ENCODE measurements around the gene ZDHHC3. TPM values are rescaled to one million over a fixed set of nuclear protein-coding genes. Genes with fewer than 3 reads are reported as not detected.

ZDHHC3 gene
- total and polyA plus RNA-seq, 4 experiments from 2014 or later: 35.4 to 41.9 (median 38.1) TPM

GRCh38 chr3:44948239-44948638 is 27.7 kb downstream of the ZDHHC3 start:
- H3K9me3 ChIP-seq (ENCODE audit: control insufficient read depth in 1 of 2, low read length in 2 of 2): no peaks in the 10 kb centered on the region
- Mint-ChIP-seq H3K27ac (no peak overlapping the region), H3K9me3 (no peaks in the 10 kb centered on the region), H3K4me3 (no peak overlapping the region), H3K36me3 (peaks cover 16 to 37% of the 10 kb centered on the region in 2 donors), H3K4me1 (peaks cover 3 to 18% (median 11%) of the 10 kb centered on the region in 4 donors), H3K27me3 (no peaks in the 10 kb centered on the region)
- ChIA-PET POLR2A (ENCODE audit: partially characterized antibody) (no interaction called here), CTCF (ENCODE audit: partially characterized antibody) (no interaction called here)
- intact Hi-C loops (cut with micrococcal nuclease): no loop called here
- no peak overlapping the region for H3K4me3 ChIP-seq (ENCODE audit: low read length in 2 of 2)
- no peak for DNase-seq
- no peak overlapping the region for H3K27ac ChIP-seq (ENCODE audit: low read depth, low read length)
- peaks cover 4% of the 10 kb centered on the region for H3K36me3 ChIP-seq (ENCODE audit: insufficient read depth, low read length)
- no peaks in the 10 kb centered on the region for H3K4me1 ChIP-seq (ENCODE audit: insufficient read depth, low read length)
- H3K27me3 ChIP-seq (ENCODE audit: insufficient read depth, low read length): no peaks in the 10 kb centered on the region

GRCh38 chr3:44942202-44942921 is 33.6 kb downstream of the ZDHHC3 start:
- no peak overlapping the region for H3K27ac Mint-ChIP-seq
- Histone ChIP-seq H3K9me3 (ENCODE audit: control insufficient read depth in 1 of 2, low read length in 2 of 2) (no peaks in the 10 kb centered on the region), H3K27me3 (ENCODE audit: insufficient read depth, low read length) (no peaks in the 10 kb centered on the region), H3K4me1 (ENCODE audit: insufficient read depth, low read length) (no peaks in the 10 kb centered on the region), H3K4me3 (ENCODE audit: low read length in 2 of 2) (no peak overlapping the region), H3K36me3 (ENCODE audit: insufficient read depth, low read length) (peaks cover 30% of the 10 kb centered on the region), H3K27ac (ENCODE audit: low read depth, low read length) (no peak overlapping the region)
- no peak for DNase-seq
- intact Hi-C loops (cut with micrococcal nuclease): no loop called here
- H3K36me3 Mint-ChIP-seq: peaks cover 42 to 81% of the 10 kb centered on the region in 2 donors
- CTCF ChIA-PET (ENCODE audit: partially characterized antibody): no interaction called here
- no peaks in the 10 kb centered on the region for H3K27me3 Mint-ChIP-seq
- no peak overlapping the region for H3K4me3 Mint-ChIP-seq
- no peaks in the 10 kb centered on the region for H3K9me3 Mint-ChIP-seq
- POLR2A ChIA-PET (ENCODE audit: partially characterized antibody): no interaction called here
- H3K4me1 Mint-ChIP-seq: peaks cover 0 to 5% (median 2%) of the 10 kb centered on the region in 4 donors

- Mint-ChIP-seq H3K27me3 (no peaks in the 10 kb centered on the region), H3K9me3 (peaks cover 0 to 1% (median 0%) of the 10 kb centered on the region in 8 donors), H3K27ac (no peak overlapping the region), H3K4me1 (peaks cover 8 to 17% (median 13%) of the 10 kb centered on the region in 4 donors), H3K36me3 (peaks cover 59 to 77% of the 10 kb centered on the region in 2 donors), H3K4me3 (no peak overlapping the region)
- Histone ChIP-seq H3K4me3 (ENCODE audit: low read length in 2 of 2) (no peak overlapping the region), H3K27me3 (ENCODE audit: insufficient read depth, low read length) (no peaks in the 10 kb centered on the region), H3K36me3 (ENCODE audit: insufficient read depth, low read length) (peaks cover 30% of the 10 kb centered on the region), H3K27ac (ENCODE audit: low read depth, low read length) (no peak overlapping the region), H3K9me3 (ENCODE audit: control insufficient read depth in 1 of 2, low read length in 2 of 2) (no peaks in the 10 kb centered on the region), H3K4me1 (ENCODE audit: insufficient read depth, low read length) (no peaks in the 10 kb centered on the region)
- ChIA-PET POLR2A (ENCODE audit: partially characterized antibody) (no interaction called here), CTCF (ENCODE audit: partially characterized antibody) (no interaction called here)
- intact Hi-C loops (cut with micrococcal nuclease): no loop called here
- no peak for DNase-seq
These were observed 36.4 kb downstream of the ZDHHC3 start for GRCh38 chr3:44939581-44940036.

GRCh38 chr3:44932986-44933944 is 42.7 kb downstream of the ZDHHC3 start:
- Histone ChIP-seq H3K27me3 (ENCODE audit: insufficient read depth, low read length) (no peaks in the 10 kb centered on the region), H3K36me3 (ENCODE audit: insufficient read depth, low read length) (peaks cover 43% of the 10 kb centered on the region), H3K4me3 (ENCODE audit: low read length in 2 of 2) (no peak overlapping the region), H3K9me3 (ENCODE audit: control insufficient read depth in 1 of 2, low read length in 2 of 2) (no peaks in the 10 kb centered on the region), H3K4me1 (ENCODE audit: insufficient read depth, low read length) (no peaks in the 10 kb centered on the region), H3K27ac (ENCODE audit: low read depth, low read length) (no peak overlapping the region)
- H3K9me3 Mint-ChIP-seq: peaks cover 0 to 1% (median 0%) of the 10 kb centered on the region in 8 donors
- no peaks in the 10 kb centered on the region for H3K27me3 Mint-ChIP-seq
- peaks cover 45 to 76% of the 10 kb centered on the region in 2 donors for H3K36me3 Mint-ChIP-seq
- no peak overlapping the region for H3K27ac Mint-ChIP-seq
- intact Hi-C loops (cut with micrococcal nuclease): no loop called here
- POLR2A ChIA-PET (ENCODE audit: partially characterized antibody): no interaction called here
- peaks cover 8 to 17% (median 12%) of the 10 kb centered on the region in 4 donors for H3K4me1 Mint-ChIP-seq
- no peak for DNase-seq
- CTCF ChIA-PET (ENCODE audit: partially characterized antibody): interaction anchor here (1.8 kb wide), 1 partner anchor 19 kb away, joined by 5 read pairs; no protein-coding TSS in a partner anchor
- H3K4me3 Mint-ChIP-seq: no peak overlapping the region

- Mint-ChIP-seq H3K27ac (peak overlapping the region in 1 of 7 donors; percentile 11), H3K4me3 (no peak overlapping the region), H3K4me1 (peaks cover 8 to 17% (median 12%) of the 10 kb centered on the region in 4 donors), H3K36me3 (peaks cover 42 to 76% of the 10 kb centered on the region in 2 donors), H3K27me3 (no peaks in the 10 kb centered on the region), H3K9me3 (peaks cover 0 to 1% (median 0%) of the 10 kb centered on the region in 8 donors)
- DNase-seq: no peak
- Histone ChIP-seq H3K9me3 (ENCODE audit: control insufficient read depth in 1 of 2, low read length in 2 of 2) (no peaks in the 10 kb centered on the region), H3K27ac (ENCODE audit: low read depth, low read length) (no peak overlapping the region), H3K4me3 (ENCODE audit: low read length in 2 of 2) (no peak overlapping the region), H3K36me3 (ENCODE audit: insufficient read depth, low read length) (peaks cover 36% of the 10 kb centered on the region), H3K27me3 (ENCODE audit: insufficient read depth, low read length) (no peaks in the 10 kb centered on the region), H3K4me1 (ENCODE audit: insufficient read depth, low read length) (no peaks in the 10 kb centered on the region)
- ChIA-PET CTCF (ENCODE audit: partially characterized antibody) (no interaction called here), POLR2A (ENCODE audit: partially characterized antibody) (no interaction called here)
- intact Hi-C loops (cut with micrococcal nuclease): no loop called here
These were observed 43.7 kb downstream of the ZDHHC3 start for GRCh38 chr3:44932271-44932670.

- Histone ChIP-seq H3K4me3 (ENCODE audit: low read length in 2 of 2) (no peak overlapping the region), H3K36me3 (ENCODE audit: insufficient read depth, low read length) (peaks cover 39% of the 10 kb centered on the region), H3K27ac (ENCODE audit: low read depth, low read length) (no peak overlapping the region), H3K4me1 (ENCODE audit: insufficient read depth, low read length) (no peaks in the 10 kb centered on the region), H3K27me3 (ENCODE audit: insufficient read depth, low read length) (no peaks in the 10 kb centered on the region), H3K9me3 (ENCODE audit: control insufficient read depth in 1 of 2, low read length in 2 of 2) (no peaks in the 10 kb centered on the region)
- no peak for DNase-seq
- H3K9me3 Mint-ChIP-seq: peaks cover 0 to 1% (median 0%) of the 10 kb centered on the region in 8 donors
- intact Hi-C loops (cut with micrococcal nuclease): no loop called here
- H3K36me3 Mint-ChIP-seq: peaks cover 45 to 78% of the 10 kb centered on the region in 2 donors
- ChIA-PET CTCF (ENCODE audit: partially characterized antibody) (no interaction called here), POLR2A (ENCODE audit: partially characterized antibody) (no interaction called here)
- H3K4me1 Mint-ChIP-seq: peaks cover 8 to 17% (median 12%) of the 10 kb centered on the region in 4 donors
- H3K27me3 Mint-ChIP-seq: no peaks in the 10 kb centered on the region
- no peak overlapping the region for H3K27ac Mint-ChIP-seq
- H3K4me3 Mint-ChIP-seq: no peak overlapping the region
These were observed 44.2 kb downstream of the ZDHHC3 start for GRCh38 chr3:44931791-44932190.

- H3K4me1 Mint-ChIP-seq: peaks cover 1 to 10% (median 4%) of the 10 kb centered on the region in 4 donors
- ChIA-PET POLR2A (ENCODE audit: partially characterized antibody) (no interaction called here), CTCF (ENCODE audit: partially characterized antibody) (interaction anchor here (1.5 kb wide), 1 partner anchor 18 kb away, joined by 3 read pairs; no protein-coding TSS in a partner anchor)
- H3K36me3 Mint-ChIP-seq: peaks cover 42 to 77% of the 10 kb centered on the region in 2 donors
- DNase-seq: no peak
- no peaks in the 10 kb centered on the region for H3K9me3 ChIP-seq (ENCODE audit: control insufficient read depth in 1 of 2, low read length in 2 of 2)
- peak overlapping the region in 1 of 7 donors; percentile 7 for H3K27ac Mint-ChIP-seq
- peaks cover 48% of the 10 kb centered on the region for H3K36me3 ChIP-seq (ENCODE audit: insufficient read depth, low read length)
- no peaks in the 10 kb centered on the region for H3K27me3 Mint-ChIP-seq
- no peaks in the 10 kb centered on the region for H3K9me3 Mint-ChIP-seq
- H3K4me3 Mint-ChIP-seq: no peak overlapping the region
- no peak overlapping the region for H3K4me3 ChIP-seq (ENCODE audit: low read length in 2 of 2)
- no peaks in the 10 kb centered on the region for H3K4me1 ChIP-seq (ENCODE audit: insufficient read depth, low read length)
- no peaks in the 10 kb centered on the region for H3K27me3 ChIP-seq (ENCODE audit: insufficient read depth, low read length)
- H3K27ac ChIP-seq (ENCODE audit: low read depth, low read length): no peak overlapping the region
- intact Hi-C loops (cut with micrococcal nuclease): no loop called here
These were observed 45.1 kb downstream of the ZDHHC3 start for GRCh38 chr3:44930911-44931310.
